Measurements from ENCODE around the gene HCN2. TPM values are rescaled to one million over a fixed set of nuclear protein-coding genes. Genes with fewer than 3 reads are reported as not detected.

HCN2 gene
- total RNA-seq, 2 experiments from 2014 or later, result 2.1 TPM

GRCh38 chr19:661427-662196, 71.9 kb downstream of the HCN2 start:
- ChIA-PET CTCF (interaction anchor here (1.6 to 2.3 kb wide), 3 partner anchors 19 to 77 kb away, joined by 4 to 17 read pairs (median 8); no protein-coding TSS in a partner anchor), POLR2A (interaction anchor here (0.6 to 2.7 kb wide), 12 partner anchors 9 to 608 kb away, joined by 3 to 19 read pairs (median 4); partner anchors contain the start of genes CDC34, CIRBP, FGF22 and POLRMT)
- Histone ChIP-seq H3K4me3 (ENCODE audit: low read length) (peak overlapping the region; percentile 97), H3K27me3 (ENCODE audit: control insufficient read depth in 1 of 2, insufficient read depth in 2 of 2, low read length in 2 of 2) (no peaks in the 10 kb centered on the region), H3K36me3 (ENCODE audit: insufficient read depth, low read length) (peaks cover 25% of the 10 kb centered on the region), H3K4me1 (ENCODE audit: insufficient read depth, low read length) (peaks cover 74% of the 10 kb centered on the region), H3K9me3 (ENCODE audit: control insufficient read depth in 1 of 2, insufficient read depth in 1 of 2, low read length in 2 of 2) (no peaks in the 10 kb centered on the region), H3K27ac (ENCODE audit: low read depth in 1 of 2, low read length in 2 of 2) (peak overlapping the region; percentile 92 to 97)
- Mint-ChIP-seq H3K27me3 (no peaks in the 10 kb centered on the region), H3K4me1 (ENCODE audit: low read depth) (peaks cover 46% of the 10 kb centered on the region), H3K36me3 (ENCODE audit: low read depth) (peaks cover 31% of the 10 kb centered on the region), H3K9me3 (no peaks in the 10 kb centered on the region), H3K4me3 (peak overlapping the region; percentile 97), H3K27ac (peak overlapping the region; percentile 97)
- intact Hi-C loops (cut with DNase I, micrococcal nuclease), result loop anchor here (1.0 to 5.0 kb wide), 8 partner anchors 22 to 155 kb away; partner anchors contain the start of genes BSG (in 2 of the 2), CDC34 (in 1 of the 2), FGF22 (in 1 of the 2) and HCN2 (in 1 of the 2)
- no peak for TF ChIP-seq CTCF (IDR thresholded peaks at IDR 0.05)
- ATAC-seq (ENCODE audit: poor library complexity) (peak; percentile 29), DNase-seq (peak; percentile 41 to 87 (median 66))

GRCh38 chr19:662207-662961, 72.7 kb downstream of the HCN2 start:
- ChIA-PET POLR2A (interaction anchor here (1.2 to 1.6 kb wide), 8 partner anchors 17 to 607 kb away, joined by 3 to 45 read pairs (median 5); partner anchors contain the start of genes CDC34 and POLRMT), CTCF (interaction anchor here (1.7 to 1.8 kb wide), 3 partner anchors 72 to 152 kb away, joined by 4 to 14 read pairs (median 6); no protein-coding TSS in a partner anchor)
- no peaks in the 10 kb centered on the region for H3K27me3 ChIP-seq (ENCODE audit: control insufficient read depth in 1 of 2, insufficient read depth in 2 of 2, low read length in 2 of 2)
- Mint-ChIP-seq H3K9me3 (no peaks in the 10 kb centered on the region), H3K4me1 (ENCODE audit: low read depth) (peaks cover 40% of the 10 kb centered on the region), H3K4me3 (peak overlapping the region; percentile 97), H3K27me3 (no peaks in the 10 kb centered on the region), H3K36me3 (ENCODE audit: low read depth) (peaks cover 31% of the 10 kb centered on the region), H3K27ac (peak overlapping the region; percentile 97)
- no peak for TF ChIP-seq CTCF (IDR thresholded peaks at IDR 0.05)
- DNase-seq (peak; percentile 40 to 91 (median 70)), ATAC-seq (ENCODE audit: poor library complexity) (peak; percentile 20)
- intact Hi-C loops (cut with DNase I, micrococcal nuclease), result loop anchor here (1.0 to 5.0 kb wide), 7 partner anchors 52 to 156 kb away; partner anchors contain the start of genes BSG (in 2 of the 2), CDC34 (in 1 of the 2), HCN2 (in 1 of the 2) and PTBP1 (in 1 of the 2)
- no peaks in the 10 kb centered on the region for H3K9me3 ChIP-seq (ENCODE audit: control insufficient read depth in 1 of 2, insufficient read depth in 1 of 2, low read length in 2 of 2)
- peaks cover 20% of the 10 kb centered on the region for H3K36me3 ChIP-seq (ENCODE audit: insufficient read depth, low read length)
- peaks cover 66% of the 10 kb centered on the region for H3K4me1 ChIP-seq (ENCODE audit: insufficient read depth, low read length)
- peak overlapping the region; percentile 97 for H3K4me3 ChIP-seq (ENCODE audit: low read length)
- peak overlapping the region; percentile 92 to 97 for H3K27ac ChIP-seq (ENCODE audit: low read depth in 1 of 2, low read length in 2 of 2)

Measured in CD4-positive, alpha-beta T cell (primary cell).